Right renal pelvis (tissue), 4 donors: ENCODE data around the gene POLR1B. TPM values are rescaled to one million over a fixed set of nuclear protein-coding genes. Genes with fewer than 3 reads are reported as not detected.
A peak's percentile ranks its signal among the peaks of the same experiment; 100 is the strongest.
"Not testable (repeated sequence)": the region's sequence is repeated elsewhere in the genome, so short reads cannot be mapped to it uniquely, and the experiment has no call there.

Experiments used
- DNase-seq, 4 donors: peaks; one replicate each; pipeline ENCODE4 v3.0.0-alpha.2; 2013; ENCODE audit warnings: low read depth in 4 of 4, low spot score in 3 of 4, missing footprints in 1 of 4
- polyA plus RNA-seq, 4 donors: library from polyadenylated mRNA; unstranded; fragments of 120-200 nt; gene quantifications; one replicate each; pipeline ENCODE4 v1.2.1, GENCODE V29; 2013; ENCODE audit not compliant: insufficient read length in 4 of 4

The POLR1B gene, protein sequence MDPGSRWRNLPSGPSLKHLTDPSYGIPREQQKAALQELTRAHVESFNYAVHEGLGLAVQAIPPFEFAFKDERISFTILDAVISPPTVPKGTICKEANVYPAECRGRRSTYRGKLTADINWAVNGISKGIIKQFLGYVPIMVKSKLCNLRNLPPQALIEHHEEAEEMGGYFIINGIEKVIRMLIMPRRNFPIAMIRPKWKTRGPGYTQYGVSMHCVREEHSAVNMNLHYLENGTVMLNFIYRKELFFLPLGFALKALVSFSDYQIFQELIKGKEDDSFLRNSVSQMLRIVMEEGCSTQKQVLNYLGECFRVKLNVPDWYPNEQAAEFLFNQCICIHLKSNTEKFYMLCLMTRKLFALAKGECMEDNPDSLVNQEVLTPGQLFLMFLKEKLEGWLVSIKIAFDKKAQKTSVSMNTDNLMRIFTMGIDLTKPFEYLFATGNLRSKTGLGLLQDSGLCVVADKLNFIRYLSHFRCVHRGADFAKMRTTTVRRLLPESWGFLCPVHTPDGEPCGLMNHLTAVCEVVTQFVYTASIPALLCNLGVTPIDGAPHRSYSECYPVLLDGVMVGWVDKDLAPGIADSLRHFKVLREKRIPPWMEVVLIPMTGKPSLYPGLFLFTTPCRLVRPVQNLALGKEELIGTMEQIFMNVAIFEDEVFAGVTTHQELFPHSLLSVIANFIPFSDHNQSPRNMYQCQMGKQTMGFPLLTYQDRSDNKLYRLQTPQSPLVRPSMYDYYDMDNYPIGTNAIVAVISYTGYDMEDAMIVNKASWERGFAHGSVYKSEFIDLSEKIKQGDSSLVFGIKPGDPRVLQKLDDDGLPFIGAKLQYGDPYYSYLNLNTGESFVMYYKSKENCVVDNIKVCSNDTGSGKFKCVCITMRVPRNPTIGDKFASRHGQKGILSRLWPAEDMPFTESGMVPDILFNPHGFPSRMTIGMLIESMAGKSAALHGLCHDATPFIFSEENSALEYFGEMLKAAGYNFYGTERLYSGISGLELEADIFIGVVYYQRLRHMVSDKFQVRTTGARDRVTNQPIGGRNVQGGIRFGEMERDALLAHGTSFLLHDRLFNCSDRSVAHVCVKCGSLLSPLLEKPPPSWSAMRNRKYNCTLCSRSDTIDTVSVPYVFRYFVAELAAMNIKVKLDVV
- polyA plus RNA-seq: 10 to 100 TPM; 19.2 to 27.0 (median 25.1) TPM

DNA sequence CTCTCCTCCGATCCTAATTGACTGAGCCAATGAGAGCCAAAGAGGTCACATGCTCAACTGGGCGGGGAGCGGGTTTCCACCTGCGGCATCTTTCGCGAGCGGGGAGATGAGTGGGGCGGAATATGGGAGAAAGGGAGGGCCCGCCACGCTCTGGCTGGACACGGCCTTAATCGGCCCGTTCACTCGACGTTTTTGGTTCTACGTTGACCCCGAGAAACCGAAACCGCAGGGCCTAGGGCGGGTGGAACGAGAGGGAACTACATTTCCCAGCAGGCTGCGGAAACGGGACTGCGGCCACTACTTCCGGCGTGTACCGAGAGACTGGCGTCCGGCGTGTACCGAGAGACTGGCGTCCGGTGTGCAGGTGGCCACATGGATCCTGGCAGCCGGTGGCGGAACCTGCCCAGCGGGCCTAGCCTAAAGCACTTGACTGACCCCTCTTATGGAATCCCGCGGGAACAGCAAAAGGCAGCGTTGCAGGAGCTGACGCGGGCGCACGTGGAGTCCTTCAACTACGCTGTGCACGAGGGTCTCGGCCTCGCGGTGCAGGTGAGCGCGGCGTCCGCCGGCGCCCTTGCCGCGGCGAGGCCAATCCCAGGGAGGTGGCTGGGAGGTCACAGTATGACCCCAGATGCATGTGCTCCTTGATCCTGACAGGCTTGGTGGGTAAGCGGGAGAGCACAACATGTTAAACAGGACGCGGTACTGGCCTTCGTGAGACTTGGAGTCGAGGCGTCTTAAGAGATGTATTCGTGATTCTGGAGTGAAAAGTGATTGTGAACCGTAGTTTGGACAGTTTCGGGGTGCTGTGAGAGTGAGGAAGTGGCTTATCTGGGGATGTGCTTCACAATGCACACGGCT lies at the start of gene POLR1B:
TSS of gene POLR1B (plus strand) at position 343 of the 861 bp plus-strand sequence. CDS start at position 373, 30 bp downstream.
- DNase-seq: peak; percentile 67 to 84 (median 80)

DNA sequence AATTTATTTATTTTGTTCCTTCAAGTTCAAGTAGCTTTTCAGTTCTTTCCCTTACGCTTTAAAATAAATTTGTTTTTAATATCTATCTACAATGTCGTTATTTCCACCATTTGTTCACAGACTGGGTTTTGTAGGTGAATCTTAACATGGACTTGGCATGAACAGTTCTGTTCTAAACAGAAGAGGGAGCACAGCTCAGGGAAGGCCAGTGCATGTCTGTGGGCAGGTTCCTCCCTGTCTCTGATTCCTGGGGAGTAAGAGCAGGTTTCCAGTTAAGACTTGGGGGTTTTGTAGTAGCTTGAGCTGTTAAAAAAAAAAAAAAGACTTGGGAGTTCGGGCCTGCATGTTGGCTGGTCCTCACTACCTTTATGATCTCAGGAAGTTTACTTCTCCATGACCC lies 49.2 kb upstream of the POLR1B start:
- no peak for DNase-seq

DNA sequence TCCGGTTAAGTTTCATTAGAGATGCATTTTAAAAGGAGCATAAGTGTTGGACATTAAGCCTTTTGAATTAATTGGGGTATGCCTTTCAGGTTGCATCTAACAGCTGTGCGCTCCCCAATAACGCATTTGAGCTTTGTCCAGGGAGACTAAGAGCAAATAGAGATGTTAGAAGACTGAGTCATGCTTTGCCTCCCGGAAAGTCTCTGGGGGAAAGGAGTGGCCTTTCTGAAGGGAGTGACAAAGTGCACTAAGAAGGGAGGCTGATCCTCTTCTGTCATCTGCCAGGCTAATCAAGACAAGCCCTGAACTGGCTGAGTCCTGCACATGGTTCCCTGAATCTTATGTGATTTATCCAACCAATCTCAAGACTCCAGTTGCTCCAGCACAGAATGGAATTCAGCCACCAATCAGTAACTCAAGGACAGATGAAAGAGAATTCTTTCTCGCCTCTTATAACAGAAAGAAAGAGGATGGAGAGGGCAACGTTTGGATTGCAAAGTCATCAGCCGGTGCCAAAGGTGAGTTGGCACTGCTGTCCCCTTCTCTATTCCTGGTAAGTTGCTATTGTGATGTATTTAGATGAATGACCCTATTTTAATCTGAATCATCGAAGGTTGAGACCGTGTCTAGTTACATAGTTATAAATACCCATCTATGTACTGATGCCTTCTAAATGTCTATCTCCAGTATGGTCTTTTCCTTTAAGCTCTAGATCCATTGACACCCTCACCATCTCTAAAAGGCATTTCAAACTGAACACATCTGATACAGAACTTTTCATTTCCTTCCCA lies 48.2 kb upstream of the POLR1B start:
- DNase-seq: no peak

DNA sequence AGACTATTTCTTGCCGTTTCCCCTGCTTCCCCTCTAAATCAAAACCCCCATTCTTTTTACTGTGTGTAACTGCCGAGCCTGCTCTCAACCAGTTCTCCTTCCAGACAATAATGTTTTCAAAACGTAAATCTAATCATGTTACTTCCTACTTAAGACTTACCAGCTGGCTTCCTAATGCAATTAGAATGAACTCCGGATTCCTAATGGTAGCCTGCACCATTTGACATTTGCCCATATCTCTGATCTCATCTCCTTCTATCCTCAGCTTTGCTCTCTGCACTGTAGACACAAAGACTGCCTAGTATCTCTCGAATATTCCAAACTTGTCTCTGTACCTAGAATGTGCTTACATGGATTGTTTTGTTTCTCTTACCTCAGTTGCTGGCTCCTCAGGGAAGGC lies 47.4 kb upstream of the POLR1B start:
- no peak for DNase-seq

DNA sequence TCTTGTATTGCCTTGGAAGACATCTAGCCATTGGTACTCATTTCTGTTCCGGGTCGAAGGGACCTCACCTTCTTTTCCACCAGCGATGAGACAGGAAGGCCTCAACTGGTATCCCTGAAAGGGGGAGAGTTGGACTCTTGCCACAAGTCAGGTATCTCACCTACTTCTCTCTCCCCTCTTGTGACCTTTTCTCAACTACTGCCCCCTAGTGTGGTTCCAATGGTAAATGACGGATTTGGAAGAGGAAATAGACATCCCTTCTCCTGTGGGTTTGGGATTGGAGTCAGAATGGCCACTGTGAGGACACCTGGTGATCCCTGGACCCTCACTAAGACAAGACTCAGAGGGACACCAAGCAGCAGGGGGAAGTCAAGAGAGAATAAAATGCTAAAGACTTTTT lies 46.4 kb upstream of the POLR1B start:
- DNase-seq: not testable (repeated sequence)

DNA sequence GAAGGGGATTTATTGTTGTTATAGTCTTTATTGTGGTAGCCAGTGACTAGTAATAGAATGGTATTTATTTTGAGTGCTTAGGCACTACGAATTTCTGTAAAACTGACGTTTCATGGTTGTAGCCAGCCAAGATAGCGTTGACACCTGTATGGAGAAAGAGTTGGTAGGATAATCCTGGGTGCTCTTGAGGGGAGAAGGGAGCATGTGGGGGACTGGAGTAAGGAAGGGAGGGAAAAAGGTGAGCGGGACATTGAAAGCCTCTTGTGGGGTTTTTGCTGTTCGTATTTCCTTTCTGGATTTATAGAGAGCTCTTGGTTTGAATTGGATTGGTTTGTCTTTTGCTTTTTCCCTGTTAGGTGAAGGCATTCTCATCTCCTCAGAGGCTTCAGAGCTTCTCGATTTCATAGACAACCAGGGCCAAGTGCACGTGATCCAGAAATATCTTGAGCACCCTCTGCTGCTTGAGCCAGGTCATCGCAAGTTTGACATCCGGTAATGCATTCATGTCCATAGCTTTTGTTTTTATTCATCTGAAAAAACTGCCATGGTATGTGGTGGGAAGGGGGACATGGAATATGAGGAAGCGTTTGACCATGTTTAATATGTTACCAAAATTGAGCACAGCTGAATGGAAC lies 41.3 kb upstream of the POLR1B start:
- not testable (repeated sequence) for DNase-seq

DNA sequence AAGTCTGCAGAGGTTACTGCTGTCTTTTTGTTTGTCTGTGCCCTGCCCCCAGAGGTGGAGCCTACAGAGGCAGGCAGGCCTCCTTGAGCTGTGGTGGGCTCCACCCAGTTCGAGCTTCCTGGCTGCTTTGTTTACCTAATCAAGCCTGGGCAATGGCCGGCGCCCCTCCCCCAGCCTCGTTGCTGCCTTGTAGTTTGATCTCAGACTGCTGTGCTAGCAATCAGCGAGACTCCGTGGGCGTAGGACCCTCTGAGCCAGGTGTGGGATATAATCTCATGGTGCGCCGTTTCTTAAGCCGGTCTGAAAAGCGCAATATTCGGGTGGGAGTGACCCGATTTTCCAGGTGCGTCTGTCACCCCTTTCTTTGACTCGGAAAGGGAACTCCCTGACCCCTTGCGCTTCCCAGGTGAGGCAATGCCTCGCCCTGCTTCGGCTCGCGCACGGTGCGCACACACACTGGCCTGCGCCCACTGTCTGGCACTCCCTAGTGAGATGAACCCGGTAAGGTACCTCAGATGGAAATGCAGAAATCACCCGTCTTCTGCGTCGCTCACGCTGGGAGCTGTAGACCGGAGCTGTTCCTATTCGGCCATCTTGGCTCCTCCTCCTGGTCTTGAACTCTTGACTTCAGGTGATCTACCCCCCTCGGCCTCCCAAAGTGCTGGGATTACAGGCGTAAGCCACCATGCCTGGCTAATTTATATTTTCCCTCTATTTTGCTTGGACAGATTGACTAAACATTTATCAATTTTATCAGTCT lies 32.8 kb upstream of the POLR1B start:
- not testable (repeated sequence) for DNase-seq

DNA sequence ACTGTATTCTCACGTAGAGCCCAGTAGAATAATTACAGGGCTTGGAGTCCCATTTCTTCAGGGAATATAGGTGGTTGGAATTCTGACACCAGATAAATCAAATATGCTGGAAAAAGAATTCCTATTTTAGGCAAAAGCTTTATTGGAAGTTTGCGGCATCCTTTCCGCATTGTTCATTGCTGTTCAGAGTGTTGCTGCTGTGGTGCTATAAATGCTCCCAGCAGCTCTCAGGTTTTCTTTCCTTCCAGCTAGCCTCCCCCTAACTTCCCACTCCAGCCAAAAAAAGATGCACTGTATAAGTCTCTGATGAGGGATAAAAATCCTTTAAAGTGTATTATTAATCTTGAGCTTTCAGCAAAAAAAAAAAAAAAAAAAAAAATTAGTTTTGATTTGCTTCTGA lies 25.5 kb upstream of the POLR1B start:
- DNase-seq: no peak

DNA sequence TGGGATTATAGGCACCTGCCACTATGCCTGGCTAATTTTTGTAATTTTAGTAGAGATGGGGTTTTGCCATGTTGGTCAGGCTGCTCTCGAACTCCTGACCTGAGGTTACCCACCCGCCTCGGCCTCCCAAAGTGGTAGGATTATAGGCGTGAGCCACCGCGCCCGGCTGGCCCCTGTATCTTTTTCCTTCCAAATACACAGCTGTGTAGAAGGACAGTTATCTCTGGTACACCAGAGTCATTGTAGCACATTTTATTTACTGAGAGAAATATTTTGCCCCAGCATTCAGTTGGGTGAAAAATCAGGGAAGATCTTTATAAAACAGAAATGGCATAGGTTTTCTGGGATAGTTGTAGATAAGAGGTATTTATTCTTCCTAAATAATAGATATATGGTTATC lies 23.5 kb upstream of the POLR1B start:
- no peak for DNase-seq

DNA sequence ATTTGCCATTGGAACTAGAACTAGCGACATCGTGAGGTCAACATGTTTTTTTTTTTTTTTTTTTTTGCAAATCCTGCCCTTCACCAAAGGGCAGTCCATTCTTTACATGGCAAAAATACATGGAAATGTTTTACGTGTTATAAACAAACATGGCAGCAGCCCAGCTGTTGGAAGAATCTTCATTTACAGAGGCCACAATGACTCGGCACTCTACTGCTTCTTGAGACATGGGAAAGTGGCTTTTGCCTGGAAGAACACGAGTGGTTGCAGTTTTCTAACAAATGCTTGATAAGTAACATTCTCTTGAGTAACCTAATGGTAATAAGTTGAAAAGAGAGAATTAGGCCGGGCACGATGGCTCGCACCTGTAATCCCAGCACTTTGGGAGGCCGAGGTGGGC lies 22.8 kb upstream of the POLR1B start:
- DNase-seq: no peak

DNA sequence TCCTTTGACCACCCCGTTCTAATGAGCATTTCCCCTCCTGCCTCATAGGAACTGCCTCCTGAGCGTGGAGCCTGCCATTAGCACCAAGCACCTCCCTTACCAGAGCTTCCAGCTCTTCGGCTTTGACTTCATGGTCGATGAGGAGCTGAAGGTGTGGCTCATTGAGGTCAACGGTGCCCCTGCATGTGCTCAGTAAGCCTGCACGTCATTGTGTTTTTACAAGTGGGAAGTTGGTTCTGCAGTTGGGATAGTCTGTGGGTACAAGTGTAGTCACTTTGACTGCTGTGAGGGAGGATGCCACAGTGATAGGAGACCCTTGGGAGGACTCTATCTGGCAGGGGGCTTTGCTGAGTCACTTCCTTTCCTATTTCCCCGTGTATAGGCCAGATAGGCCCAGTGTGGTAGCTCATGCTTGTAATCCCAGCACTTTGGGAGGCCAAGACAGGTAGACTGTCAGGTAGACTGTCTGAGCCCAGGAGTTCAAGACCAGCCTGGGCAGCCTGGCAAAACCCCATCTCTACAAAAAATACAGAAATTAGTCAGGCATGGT lies 22.0 kb upstream of the POLR1B start:
- DNase-seq: no peak

DNA sequence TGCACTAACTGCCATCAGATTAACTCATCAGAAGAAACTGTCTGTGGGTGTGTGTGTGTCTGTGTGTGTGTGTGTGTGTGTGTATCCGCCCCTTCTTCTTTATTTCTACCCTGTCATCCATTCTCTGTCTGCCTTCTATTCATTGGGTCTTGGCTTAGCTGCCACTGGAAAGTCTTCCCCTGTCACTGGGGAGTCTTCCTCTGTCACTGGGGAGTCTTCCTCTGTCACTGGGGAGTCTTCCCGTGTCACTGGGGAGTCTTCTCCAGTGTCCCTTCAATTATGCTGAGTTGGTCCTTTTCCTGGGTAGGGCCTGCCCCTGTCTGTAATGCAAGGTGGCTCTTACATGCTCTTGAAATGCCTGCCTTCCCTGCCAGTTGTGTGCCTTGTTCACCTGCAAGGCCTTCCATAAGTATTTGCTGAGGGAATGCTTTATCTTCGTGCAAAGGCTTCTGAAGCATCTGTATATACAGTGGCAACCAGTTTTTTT lies 18.9 kb upstream of the POLR1B start:
- DNase-seq: no peak

DNA sequence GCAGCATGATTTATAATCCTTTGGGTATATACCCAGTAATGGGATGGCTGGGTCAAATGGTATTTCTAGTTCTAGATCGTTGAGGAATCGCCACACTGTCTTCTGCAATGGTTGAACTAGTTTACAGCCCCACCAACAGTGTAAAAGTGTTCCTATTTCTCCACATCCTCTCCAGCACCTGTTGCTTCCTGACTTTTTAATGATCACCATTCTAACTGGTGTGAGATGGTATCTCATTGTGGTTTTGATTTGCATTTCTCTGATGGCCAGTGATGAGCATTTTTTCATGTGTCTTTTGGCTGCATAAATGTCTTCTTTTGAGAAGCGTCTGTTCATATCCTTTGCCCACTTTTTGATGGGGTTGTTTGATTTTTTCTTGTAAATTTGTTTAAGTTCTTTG lies 18.0 kb upstream of the POLR1B start:
- not testable (repeated sequence) for DNase-seq

DNA sequence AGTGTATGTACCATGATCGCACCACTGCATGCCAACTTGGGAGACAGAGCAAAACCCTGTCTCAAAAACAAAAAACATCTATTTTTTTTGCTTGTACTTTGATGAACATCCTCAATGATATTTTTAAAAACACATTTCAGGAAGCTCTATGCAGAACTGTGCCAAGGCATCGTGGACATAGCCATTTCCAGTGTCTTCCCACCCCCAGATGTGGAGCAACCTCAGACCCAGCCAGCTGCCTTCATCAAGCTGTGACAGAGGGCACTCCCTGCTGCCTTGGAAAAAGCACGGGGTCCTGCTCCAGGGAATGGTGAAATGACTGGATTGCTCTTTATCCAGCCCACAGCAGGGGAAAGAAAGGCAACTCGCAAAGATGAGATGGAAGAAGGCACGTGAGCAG lies 13.7 kb upstream of the POLR1B start:
- no peak for DNase-seq

DNA sequence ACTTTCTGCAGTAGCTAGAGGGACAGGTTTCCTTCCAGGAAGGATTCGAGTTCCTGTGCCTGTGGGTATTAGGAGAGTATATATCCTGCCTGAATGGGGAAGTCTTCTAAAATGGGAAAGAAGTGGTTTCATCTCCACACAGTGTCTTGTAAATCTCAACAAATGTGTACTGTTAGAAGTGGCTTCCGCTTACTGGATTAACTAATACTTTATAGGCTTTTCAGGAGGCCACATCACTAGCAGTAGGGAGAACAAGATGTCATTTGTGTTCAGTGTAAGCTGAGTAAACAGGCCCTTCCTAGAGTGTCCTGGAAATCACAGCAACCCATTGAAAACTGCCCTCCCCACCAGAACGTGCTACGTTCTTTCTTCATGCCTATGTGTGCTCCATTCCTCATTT lies 12.5 kb upstream of the POLR1B start:
- DNase-seq: no peak

DNA sequence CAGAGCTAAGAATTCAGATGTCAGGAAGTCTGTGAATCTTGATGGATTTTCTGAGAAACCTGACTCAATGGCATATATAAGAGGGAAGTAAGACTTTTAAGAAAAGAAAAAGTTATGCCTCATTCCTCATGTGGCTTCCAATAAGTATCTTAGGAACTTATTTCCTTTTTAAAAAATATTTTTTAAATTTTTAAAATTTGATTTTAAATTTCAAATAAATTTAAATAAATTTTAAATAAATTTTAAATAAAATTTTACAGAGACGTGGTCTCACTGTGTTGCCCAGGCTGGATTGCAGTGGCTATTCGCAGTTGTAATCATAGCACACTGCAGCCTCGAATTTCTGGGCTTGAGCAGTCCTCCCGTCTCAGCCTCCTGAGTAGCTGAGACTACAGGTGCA lies 11.5 kb upstream of the POLR1B start:
- DNase-seq: no peak

DNA sequence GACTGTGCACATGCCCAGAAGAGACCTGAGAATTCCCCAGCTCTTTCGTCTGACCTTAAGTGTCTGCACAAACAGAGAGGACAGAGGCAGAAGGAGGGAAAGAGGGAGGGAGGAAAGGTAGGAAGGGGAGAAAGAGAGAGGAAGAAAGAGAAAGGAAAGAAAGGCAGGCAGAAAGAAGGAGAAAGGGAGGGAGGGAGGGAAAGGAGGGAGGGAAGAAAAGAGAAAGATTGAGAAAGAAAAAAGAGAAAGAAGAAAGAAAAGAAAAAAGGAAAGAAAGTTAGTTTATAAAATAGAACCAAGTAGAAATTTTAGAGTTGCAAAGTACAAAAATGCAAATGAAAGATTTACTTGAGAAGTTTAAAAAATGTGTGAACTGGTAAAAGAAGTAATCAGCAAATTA lies 7.4 kb upstream of the POLR1B start:
- DNase-seq: no peak

DNA sequence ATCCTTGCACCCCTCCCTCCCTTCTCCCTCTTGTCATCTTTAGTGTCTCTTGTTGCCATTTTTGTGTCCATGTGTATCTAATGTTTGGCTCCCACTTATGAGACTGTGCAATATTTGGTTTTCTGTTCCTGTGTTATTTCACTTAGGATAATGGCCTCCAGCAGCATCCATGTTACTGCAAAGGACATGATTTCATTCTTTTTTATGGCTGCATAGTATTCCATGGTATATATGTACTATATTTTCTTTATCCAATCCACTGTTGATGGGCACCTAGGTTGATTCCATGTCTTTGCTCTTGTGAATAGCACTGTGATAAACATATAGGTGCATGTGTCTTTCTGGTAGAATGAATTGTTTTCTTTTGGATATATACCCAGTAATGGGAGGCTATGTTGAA lies 5.6 kb upstream of the POLR1B start:
- not testable (repeated sequence) for DNase-seq
